NCI-H524 (cell line): Measurements from ENCODE around the gene HERC4.
A peak's percentile ranks its signal among the peaks of the same experiment; 100 is the strongest.

ENCODE experiments used
- DNase-seq, 2 experiments: peaks; one replicate each; lab custom pipeline; 2025; lab: John Stamatoyannopoulos, UW

The HERC4 gene, protein sequence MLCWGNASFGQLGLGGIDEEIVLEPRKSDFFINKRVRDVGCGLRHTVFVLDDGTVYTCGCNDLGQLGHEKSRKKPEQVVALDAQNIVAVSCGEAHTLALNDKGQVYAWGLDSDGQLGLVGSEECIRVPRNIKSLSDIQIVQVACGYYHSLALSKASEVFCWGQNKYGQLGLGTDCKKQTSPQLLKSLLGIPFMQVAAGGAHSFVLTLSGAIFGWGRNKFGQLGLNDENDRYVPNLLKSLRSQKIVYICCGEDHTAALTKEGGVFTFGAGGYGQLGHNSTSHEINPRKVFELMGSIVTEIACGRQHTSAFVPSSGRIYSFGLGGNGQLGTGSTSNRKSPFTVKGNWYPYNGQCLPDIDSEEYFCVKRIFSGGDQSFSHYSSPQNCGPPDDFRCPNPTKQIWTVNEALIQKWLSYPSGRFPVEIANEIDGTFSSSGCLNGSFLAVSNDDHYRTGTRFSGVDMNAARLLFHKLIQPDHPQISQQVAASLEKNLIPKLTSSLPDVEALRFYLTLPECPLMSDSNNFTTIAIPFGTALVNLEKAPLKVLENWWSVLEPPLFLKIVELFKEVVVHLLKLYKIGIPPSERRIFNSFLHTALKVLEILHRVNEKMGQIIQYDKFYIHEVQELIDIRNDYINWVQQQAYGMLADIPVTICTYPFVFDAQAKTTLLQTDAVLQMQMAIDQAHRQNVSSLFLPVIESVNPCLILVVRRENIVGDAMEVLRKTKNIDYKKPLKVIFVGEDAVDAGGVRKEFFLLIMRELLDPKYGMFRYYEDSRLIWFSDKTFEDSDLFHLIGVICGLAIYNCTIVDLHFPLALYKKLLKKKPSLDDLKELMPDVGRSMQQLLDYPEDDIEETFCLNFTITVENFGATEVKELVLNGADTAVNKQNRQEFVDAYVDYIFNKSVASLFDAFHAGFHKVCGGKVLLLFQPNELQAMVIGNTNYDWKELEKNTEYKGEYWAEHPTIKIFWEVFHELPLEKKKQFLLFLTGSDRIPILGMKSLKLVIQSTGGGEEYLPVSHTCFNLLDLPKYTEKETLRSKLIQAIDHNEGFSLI

DNA sequence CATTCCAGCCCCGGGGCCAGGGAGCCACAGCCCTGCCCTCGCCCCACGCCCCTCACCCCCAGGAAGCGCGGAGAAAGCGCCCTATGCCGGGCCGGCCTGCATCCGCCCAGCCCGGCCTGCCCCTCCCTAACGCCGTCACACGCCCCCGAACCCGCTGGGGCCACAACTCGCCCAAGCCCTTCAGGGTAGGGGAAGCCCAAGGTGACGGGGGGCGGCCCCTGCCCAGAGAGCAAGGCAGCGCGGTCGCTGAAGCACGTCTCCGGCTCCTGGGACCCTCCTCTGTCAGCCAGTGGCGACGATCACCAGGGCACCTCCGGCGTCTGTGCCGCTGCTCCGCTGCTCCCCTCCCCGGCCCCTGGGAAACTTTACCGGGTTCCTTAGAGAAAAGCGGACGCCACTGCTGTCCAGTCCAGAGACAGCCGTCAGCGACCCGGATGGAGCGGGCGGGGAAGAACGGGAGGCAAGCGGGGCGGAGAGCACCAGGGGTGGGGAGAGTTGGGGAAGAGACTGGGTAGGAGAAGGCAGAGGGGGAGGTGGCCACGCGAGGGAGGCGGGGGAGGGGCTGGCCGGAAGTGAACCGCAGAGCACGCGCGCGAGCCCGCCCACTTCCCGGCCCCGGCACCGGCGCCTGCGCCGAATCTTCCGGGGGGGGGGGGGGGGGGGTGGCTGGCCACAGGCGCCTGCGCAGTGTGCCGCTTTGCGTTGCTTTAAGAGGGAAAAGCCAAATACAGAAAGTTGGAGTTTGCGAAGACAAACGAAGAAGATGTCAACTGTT is at the start of gene HERC4:
Gene HERC4, minus strand, starts transcription at position 509 of the 775 bp plus-strand sequence. CDS start 2,175 bp downstream, outside the sequence.
- peak; percentile 57 to 63 for DNase-seq

DNA sequence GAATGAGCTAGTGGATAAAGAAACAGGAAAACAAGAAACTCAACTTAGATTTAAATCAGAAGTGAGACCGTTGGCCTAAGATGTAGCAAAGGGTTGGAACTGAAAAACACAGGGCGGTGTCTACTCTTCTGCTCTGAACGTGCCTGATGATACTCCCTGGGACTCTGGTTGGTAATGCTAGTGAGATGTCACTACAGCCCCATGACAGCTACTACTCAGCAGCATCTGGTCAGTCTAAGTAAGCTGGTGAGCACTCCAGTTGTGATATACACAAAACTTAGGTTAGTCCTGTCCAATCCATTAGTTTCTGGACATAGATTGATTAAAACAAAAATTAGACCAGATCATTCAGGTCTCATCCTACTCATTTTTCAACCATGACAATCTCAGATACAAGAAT is 49.6 kb upstream of the HERC4 start:
- no peak for DNase-seq

DNA sequence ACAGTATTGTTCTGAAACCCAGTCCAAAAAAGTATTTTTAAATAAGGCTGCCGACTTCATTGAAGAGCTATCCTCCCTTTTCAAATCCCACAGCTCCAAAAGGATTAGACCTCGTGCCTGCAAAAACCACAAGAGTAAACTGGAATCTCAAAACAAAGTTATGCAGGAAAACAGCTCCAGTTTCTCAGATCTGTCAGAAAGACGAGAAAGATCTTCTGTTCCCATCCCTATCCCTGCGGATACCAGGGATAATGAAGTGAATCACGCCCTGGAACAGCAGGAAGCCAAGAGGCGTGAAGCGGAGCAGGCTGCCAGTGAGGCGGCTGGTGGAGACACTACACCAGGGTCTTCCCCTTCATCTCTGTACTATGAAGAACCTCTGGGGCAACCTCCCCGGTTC is 46.8 kb upstream of the HERC4 start:
- DNase-seq, result no peak

DNA sequence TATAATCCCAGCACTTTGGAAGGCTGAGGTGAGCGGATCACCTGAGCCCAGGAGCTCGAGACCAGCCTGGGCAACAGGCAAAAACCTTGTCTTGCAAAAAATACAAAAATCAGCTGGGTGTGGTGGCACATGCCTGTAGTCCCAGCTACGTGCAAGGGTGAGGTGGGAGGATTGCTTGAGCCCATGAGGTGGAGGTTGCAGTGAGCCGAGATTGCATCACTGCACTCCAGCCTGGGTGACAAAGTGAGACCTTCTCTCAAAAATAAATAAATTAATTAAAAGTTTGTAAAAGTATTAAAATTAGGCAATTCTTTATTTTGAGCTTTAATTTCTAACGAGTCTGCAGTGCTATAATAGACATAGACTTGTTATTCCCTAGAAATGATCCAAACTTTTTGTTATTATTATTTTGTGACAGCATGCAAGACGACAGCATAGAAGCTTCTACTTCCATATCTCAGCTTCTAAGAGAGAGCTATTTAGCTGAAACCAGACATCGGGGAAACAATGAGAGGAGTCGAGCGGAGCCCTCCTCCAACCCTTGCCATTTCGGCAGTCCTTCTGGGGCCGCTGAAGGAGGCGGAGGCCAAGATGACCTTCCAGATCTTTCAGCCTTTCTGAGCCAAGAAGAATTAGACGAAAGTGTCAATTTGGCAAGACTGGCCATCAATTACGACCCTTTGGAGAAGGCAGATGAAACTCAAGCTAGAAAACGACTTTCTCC is 46.1 kb upstream of the HERC4 start:
- DNase-seq, result no peak

DNA sequence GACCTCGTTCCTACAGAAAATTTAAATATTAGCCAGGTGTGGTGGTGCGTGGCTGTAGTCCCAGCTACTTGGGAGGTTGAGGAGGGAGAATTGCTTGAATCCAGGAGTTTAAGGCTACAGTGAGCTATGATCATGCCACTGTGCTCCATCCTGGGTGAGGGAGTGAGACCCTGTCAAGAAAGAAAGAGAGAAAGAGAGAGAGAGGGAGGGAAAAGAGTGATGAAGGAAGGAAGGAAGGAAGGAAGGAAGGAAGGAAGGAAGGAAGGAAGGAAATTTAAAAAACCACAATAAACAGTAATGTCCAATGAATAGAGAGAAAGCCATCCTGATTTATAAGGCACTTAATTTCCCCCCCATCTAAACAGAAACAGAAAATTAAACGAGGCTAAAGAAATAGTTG is 43.6 kb upstream of the HERC4 start:
- DNase-seq, result no peak

DNA sequence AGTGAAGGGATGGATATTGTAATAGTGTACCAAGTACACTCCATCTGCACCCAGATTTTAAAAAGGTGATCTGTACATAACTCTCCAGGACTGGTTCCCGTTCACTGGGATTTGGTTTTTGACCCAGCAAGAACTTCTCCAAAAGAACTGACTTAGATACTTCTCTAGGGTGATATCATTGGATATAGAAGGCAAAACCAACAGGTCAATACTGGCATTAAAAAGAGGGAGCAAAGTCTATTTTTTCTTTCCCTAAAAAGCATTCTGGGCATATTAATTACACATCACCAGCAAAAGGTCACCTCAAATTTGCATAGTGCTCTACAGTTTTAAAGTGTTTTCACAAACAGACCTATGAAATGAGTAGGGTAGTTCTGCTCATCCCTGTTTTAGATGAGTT is 37.8 kb upstream of the HERC4 start:
- no peak for DNase-seq

DNA sequence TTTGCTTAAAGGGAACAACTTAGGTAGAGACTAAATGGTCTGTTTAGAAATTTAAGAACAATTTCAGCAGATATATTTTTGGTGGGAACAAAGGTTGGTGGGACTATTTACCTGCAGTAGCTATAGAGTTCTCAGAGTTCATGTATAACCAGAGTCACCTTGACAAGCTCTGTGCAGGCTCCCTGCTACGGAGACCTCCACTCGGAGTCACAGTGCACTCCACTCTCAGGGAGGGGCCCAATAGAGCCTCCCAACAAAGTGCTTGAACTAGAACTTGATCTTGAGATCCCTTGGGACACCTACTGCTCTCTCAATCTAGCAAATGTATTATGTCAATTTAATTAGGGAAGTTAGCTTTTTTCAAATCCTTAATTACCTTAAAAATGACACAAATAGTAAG is 36.5 kb upstream of the HERC4 start:
- no peak for DNase-seq

DNA sequence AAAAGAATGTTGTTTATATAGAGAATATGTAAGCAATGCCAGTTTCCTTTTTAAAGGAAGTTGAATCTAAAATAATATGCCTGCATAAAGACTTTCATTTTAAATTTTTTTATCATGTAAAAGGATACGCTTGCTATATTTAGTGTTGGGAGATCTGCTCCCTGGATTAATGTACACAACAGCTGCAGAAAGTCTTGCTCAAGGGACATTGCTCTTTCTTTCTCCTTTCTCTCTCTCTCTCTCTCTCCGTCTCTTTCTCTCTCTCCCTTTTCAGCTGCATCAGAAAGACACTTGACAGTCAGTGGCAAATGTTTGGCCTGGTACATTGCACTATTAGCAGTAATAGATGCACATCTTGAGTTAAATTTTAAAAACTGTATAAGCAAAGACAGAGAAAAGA is 34.9 kb upstream of the HERC4 start:
- no peak for DNase-seq

DNA sequence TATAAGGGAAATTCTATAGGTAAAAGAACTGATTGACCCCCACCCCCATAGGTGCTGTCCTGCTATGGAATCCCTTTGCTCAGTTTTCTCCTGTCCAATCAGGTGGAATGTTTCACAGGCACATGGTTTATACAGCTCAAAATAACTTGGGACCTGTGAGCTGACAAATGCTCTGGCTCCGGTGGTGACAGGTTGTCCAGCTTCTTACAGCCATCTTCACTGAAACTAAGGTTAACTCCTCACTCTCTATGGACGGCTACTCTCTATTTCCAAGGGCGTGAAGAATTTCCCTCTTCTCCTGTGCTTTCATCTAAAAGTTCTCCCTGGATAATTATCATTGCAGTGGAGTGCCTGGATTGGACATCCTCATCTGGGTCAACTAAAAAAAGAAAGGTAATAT is 34.2 kb upstream of the HERC4 start, which contains the start of gene MYPN:
Gene MYPN, plus strand, starts transcription at position 158 of the 400 bp plus-strand sequence. CDS start 11,951 bp downstream, outside the sequence.
- no peak for DNase-seq

DNA sequence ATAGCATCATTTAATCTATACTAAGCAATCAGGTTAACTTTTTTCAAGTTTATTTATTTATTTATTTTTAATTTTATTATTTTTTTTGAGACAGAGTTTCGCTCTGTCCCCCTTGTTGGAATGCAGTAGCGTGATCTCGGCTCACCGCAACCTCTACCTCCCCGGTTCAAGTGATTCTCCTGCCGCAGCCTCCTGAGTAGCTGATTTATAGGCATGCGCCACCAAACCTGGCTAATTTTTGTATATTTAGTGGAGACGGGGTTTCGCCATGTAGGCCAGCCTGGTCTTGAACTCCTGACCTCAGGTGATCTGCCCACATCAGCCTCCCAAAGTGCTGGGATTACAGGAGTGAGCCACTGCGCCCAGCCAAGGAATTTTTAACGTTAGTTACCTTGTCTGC is 33.6 kb upstream of the HERC4 start:
- DNase-seq, result no peak

DNA sequence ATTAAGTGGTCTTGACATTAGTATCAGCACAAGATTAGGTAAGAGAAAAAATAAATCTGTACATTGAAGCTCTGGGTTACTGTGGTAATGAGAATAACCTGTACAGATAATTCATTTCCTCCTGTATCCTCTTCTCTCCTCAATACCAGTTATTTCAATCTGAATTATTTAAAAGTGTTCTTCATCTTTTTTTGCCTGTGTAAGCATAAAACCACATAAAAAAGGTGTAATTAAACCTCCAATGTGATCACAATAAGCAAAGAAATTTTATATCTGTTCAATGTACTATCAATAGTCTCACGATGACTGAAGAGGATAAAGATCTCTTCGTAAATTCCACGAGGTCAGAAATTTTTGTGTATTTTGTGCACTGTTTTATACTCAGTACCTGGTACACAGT is 33.0 kb upstream of the HERC4 start:
- no peak for DNase-seq

DNA sequence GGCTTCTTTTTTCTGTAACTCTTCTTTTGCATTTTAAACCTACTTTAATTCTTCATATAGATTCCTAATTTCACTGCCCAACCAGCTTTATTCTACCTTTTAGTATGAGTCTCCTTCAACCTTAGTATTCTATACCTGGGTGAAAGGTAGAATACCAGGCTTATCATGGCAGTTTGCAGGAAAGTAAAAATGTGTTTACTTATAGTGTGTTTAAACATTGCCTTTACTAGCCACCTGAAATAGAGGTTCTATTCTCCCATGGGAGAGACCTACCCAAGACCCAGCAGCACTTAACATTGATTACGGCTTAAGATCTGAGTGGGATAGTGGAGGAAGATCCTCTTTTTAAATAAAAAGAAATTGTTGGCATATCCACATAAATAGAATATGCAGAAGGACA is 32.6 kb upstream of the HERC4 start:
- no peak for DNase-seq

DNA sequence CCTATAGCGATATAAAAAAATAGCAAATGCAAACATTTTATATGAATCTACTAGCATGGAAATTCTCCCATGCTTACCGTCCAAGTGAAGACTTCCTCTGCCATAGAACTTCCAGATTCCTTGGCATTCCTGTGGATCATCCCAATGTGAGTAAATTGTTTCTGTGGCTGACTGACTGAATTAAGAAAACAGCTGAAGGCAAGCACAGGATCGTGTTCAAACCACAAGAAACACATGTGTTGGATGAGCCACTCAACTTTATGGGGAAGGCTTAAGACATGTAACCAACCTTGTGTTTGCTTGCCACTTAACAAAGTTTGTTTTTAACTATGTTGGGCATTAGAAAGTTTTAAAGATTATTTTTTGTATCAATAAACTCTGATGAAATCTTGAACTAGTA is 31.6 kb upstream of the HERC4 start:
- DNase-seq, result no peak

DNA sequence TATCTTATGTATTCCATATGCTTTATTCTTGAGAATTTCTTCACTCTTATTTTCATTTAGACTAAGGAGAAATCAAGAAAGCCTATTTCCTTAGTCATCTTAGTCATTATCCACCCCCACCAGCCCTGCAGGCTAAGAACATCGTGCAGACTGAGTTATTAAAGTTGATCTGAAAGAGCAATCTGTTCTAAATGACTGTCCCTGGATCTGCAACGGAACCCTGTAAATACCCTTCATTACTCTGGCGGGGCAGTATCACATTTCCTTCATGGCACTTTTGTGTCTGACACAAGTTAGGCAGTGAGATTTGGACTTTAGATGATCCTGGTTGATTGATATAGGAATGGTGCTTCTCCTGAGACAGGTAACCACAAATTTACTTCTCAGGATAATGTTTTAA is 30.7 kb upstream of the HERC4 start:
- peak in 1 of 2 experiments; percentile 30 for DNase-seq

DNA sequence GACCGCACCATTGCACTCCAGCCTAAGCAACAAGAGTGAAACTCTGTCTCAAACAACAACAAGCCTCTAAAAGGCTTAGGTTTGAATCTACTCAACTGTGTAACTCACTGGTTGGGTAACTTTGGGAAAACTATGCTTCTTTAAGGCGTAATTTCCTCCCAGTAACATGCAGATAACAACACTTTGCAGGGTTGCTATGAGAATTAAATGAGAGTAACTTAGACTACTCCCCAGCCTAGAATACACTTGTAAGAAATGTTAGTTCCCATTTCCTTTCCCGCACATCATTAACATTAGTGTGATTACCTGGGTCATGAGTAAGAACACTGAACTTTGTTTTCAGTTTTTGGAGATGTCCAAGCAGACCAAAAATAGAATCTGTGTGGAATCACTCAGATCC is 28.8 kb upstream of the HERC4 start:
- no peak for DNase-seq

DNA sequence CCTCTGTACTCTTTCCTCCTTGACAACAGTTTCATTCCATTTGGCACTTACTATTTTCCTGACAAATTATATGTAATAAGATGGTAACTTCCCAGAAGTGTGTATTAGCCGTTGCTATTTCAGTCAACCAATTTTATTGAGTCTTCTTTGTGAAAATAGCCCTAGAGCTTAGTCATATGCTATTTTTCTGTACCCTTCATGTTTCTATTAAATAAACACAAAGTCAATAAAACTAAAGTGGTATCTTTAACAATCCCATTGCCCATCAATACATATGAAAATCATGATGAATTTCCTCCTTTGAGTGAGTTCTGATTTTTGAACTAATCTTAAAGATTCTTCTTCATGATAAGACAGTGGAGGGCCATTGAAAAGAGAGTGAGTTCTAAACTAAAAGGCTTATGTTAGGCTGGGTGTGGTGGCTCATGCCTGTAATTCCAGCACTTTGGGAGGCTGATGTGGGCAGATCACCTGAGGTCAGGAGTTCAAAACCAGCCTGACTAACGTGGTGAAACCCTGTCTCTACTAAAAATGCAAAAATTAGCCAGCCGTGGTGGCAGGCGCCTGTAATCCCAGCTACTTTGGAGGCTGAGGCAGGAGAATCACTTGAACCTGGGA is 28.3 kb upstream of the HERC4 start:
- no peak for DNase-seq

DNA sequence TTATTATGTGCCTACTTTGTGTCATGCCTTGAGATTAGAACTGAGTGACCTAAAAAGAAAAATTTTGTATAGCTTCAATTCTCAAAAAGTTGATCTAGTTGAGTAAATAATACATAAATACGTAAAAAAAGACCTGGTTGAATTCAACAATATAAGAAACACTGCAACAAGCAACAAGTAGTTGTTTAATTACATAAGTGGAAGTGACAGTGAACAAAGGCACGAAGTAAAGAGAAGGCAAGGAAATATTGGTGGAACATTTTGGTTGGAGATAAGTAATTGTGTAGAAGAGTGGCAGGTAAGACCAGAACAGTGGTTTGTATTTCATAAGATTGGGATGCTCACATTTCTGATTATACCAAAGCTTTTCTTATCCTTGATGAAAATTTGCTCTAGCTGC is 26.0 kb upstream of the HERC4 start:
- no peak for DNase-seq

DNA sequence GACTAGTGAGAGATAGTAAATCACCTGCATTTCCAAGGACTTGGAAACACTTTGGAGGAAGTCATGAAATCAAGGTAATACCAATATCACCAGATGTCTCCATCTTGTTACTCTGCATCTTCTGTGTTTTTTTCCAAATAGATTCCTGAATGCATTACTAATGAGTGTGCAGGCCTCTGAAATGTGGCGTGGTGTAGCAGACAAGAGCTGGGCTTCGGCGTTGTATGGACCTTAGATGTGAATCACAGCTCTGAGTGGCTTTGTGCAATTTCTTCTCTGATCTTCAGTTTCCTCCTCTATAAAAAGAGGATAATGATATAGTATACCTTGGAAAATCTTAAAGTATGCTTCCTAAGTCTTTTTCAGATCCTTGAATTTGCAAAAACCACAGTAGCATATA is 24.7 kb upstream of the HERC4 start:
- no peak for DNase-seq

DNA sequence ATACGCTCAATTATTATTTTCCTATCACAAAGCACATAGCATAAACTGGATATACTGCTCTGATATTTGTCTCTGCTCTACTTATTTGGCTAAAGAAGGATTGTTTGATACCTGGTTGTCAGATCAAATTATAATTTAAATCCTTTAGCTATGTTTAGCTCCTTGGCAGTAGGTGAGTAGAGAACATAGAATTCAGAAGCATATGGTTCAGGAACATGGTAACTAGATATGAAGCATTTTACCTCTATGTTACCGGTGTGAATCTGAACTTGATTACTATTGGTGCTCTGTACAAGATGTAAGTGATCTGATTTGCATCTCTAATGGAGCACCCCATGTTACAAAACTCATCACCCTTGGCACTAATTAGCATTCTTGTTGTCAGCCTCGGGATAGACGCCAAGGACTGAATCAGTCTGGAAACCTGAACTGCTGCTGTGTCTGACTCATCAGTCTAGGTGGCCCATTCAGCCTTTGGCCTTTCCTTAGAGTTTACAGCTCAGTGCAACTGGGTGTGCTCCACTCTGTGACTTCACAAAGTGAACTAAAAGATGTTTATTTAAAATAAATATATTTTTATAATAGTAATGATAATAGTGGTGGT is 21.9 kb upstream of the HERC4 start:
- peak in 1 of 2 experiments; percentile 4 for DNase-seq

DNA sequence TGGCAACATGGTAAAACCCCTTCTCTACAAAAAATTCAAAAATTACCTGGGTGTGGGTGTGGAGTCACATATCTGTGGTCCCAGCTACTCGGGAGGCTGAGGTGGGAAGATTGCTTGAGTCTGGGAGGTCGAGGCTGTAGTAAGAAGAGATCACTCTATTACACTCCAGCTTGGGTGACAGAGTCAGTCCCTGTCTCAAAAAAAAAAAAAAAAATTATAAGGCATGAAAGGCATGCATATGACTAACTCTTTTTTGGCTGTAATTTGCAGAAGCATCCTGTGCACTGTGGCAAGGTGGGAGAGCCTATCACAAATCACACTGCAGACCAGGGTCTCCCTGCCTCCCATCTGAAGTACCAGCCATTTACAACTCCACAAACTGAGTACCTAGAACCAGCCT is 20.1 kb upstream of the HERC4 start:
- DNase-seq, result no peak
